Measurements from ENCODE around the gene PBXIP1.
"Not testable (repeated sequence)": the region's sequence is repeated elsewhere in the genome, so short reads cannot be mapped to it uniquely, and the experiment has no call there.

Gene PBXIP1

GRCh38 chr1:154955718-154956543 is at the start of gene PBXIP1:
TSS of gene PBXIP1 (minus strand) at chr1:154956099. CDS start at chr1:154953721, 2,378 bp downstream.
- DNase-seq (ENCODE audit: low spot score) = peak; percentile 93

GRCh38 chr1:155005076-155006011 is 49.4 kb upstream of the PBXIP1 start:
- DNase-seq (ENCODE audit: low spot score) = peak; percentile 76

GRCh38 chr1:155004352-155005075 is 48.6 kb upstream of the PBXIP1 start:
- DNase-seq (ENCODE audit: low spot score) = no peak

- DNase-seq (ENCODE audit: low spot score) = peak; percentile 61
Measured at GRCh38 chr1:155003766-155004351, 48.0 kb upstream of the PBXIP1 start.

GRCh38 chr1:155003227-155003765 is 47.4 kb upstream of the PBXIP1 start:
- DNase-seq (ENCODE audit: low spot score) = no peak

- DNase-seq (ENCODE audit: low spot score) = no peak
Measured at GRCh38 chr1:155002464-155003226, 46.7 kb upstream of the PBXIP1 start, which contains the start of gene ZBTB7B. TSS of gene ZBTB7B (plus strand) at chr1:155002802. CDS start at chr1:155014661, 11,859 bp downstream.

GRCh38 chr1:155001675-155002463 is 46.0 kb upstream of the PBXIP1 start:
- peak; percentile 100 for DNase-seq (ENCODE audit: low spot score)

- no peak for DNase-seq (ENCODE audit: low spot score)
Measured at GRCh38 chr1:155001425-155001674, 45.5 kb upstream of the PBXIP1 start.

- peak; percentile 83 for DNase-seq (ENCODE audit: low spot score)
Measured at GRCh38 chr1:155000726-155001424, 45.0 kb upstream of the PBXIP1 start.

- no peak for DNase-seq (ENCODE audit: low spot score)
Measured at GRCh38 chr1:155000411-155000725, 44.5 kb upstream of the PBXIP1 start.

- no peak for DNase-seq (ENCODE audit: low spot score)
Measured at GRCh38 chr1:154999571-155000410, 43.9 kb upstream of the PBXIP1 start.

GRCh38 chr1:154998818-154999570 is 43.1 kb upstream of the PBXIP1 start:
- DNase-seq (ENCODE audit: low spot score) = peak; percentile 68

- no peak for DNase-seq (ENCODE audit: low spot score)
Measured at GRCh38 chr1:154998201-154998780, 42.4 kb upstream of the PBXIP1 start.

- no peak for DNase-seq (ENCODE audit: low spot score)
Measured at GRCh38 chr1:154996966-154997701, 41.2 kb upstream of the PBXIP1 start.

- not testable (repeated sequence) for DNase-seq (ENCODE audit: low spot score)
Measured at GRCh38 chr1:154995301-154995983, 39.5 kb upstream of the PBXIP1 start.

GRCh38 chr1:154994591-154994990 is 38.7 kb upstream of the PBXIP1 start:
- no peak for DNase-seq (ENCODE audit: low spot score)

All from Ammon's horn (tissue), 1 donor.